ENCODE results near the gene DHRS4L2.
A peak's percentile ranks its signal among the peaks of the same experiment; 100 is the strongest.
"Not testable (repeated sequence)": the region's sequence is repeated elsewhere in the genome, so short reads cannot be mapped to it uniquely, and the experiment has no call there.

The DHRS4L2 gene

GRCh38 chr14:24042746-24043145, 54.0 kb downstream of the DHRS4L2 start:
- Histone ChIP-seq H3K4me1 (ENCODE audit: control insufficient read depth, insufficient read depth, low read length, poor library complexity, severe bottlenecking) (no peaks in the 10 kb centered on the region), H3K9me3 (ENCODE audit: control insufficient read depth, low read length) (no peaks in the 10 kb centered on the region), H3K4me3 (ENCODE audit: extremely low read depth, insufficient read depth, low read length, poor library complexity, severe bottlenecking) (no peak overlapping the region), H3K27ac (ENCODE audit: low read depth, low read length, severe bottlenecking) (no peak overlapping the region), H3K36me3 (ENCODE audit: control insufficient read depth, insufficient read depth, low read length) (no peaks in the 10 kb centered on the region)
- 61 to 77% methylated on average over 4 to 5 of the region's 5 CpGs for WGBS, 2 experiments (ENCODE audit: insufficient coverage in 2 of 2)

- H3K9me3 ChIP-seq (ENCODE audit: control insufficient read depth, low read length), result not testable (repeated sequence)
Measured at GRCh38 chr14:24049002-24049401, 60.3 kb downstream of the DHRS4L2 start.

GRCh38 chr14:24050753-24051152, 62.0 kb downstream of the DHRS4L2 start:
- H3K4me3 ChIP-seq (ENCODE audit: extremely low read depth, insufficient read depth, low read length, poor library complexity, severe bottlenecking); H3K4me1 ChIP-seq (ENCODE audit: control insufficient read depth, insufficient read depth, low read length, poor library complexity, severe bottlenecking); H3K36me3 ChIP-seq (ENCODE audit: control insufficient read depth, insufficient read depth, low read length); H3K27ac ChIP-seq (ENCODE audit: low read depth, low read length, severe bottlenecking); H3K9me3 ChIP-seq (ENCODE audit: control insufficient read depth, low read length): not testable (repeated sequence)
- WGBS, 2 experiments (ENCODE audit: insufficient coverage in 2 of 2), result 86 to 100% methylated on average over 1 to 2 of the region's 8 CpGs

More at GRCh38 chr14:24049002-24049401, 60.3 kb downstream of the DHRS4L2 start:
- H3K4me1 ChIP-seq (ENCODE audit: control insufficient read depth, insufficient read depth, low read length, poor library complexity, severe bottlenecking); H3K4me3 ChIP-seq (ENCODE audit: extremely low read depth, insufficient read depth, low read length, poor library complexity, severe bottlenecking); H3K36me3 ChIP-seq (ENCODE audit: control insufficient read depth, insufficient read depth, low read length); H3K27ac ChIP-seq (ENCODE audit: low read depth, low read length, severe bottlenecking): not testable (repeated sequence)
- WGBS, 2 experiments (ENCODE audit: insufficient coverage in 2 of 2), result 100% methylated on average over 2 of the region's 2 CpGs; no CpG with 5 or more reads in 1 of the 2 experiments

GRCh38 chr14:24051176-24051788, 62.6 kb downstream of the DHRS4L2 start:
- no peaks in the 10 kb centered on the region for H3K36me3 ChIP-seq (ENCODE audit: control insufficient read depth, insufficient read depth, low read length)
- no peaks in the 10 kb centered on the region for H3K9me3 ChIP-seq (ENCODE audit: control insufficient read depth, low read length)
- peak overlapping the region; percentile 54 for H3K4me3 ChIP-seq (ENCODE audit: extremely low read depth, insufficient read depth, low read length, poor library complexity, severe bottlenecking)
- WGBS, 2 experiments (ENCODE audit: insufficient coverage in 2 of 2), result 20 to 21% methylated on average over 8 to 13 of the region's 20 CpGs
- no peak overlapping the region for H3K27ac ChIP-seq (ENCODE audit: low read depth, low read length, severe bottlenecking)
- no peaks in the 10 kb centered on the region for H3K4me1 ChIP-seq (ENCODE audit: control insufficient read depth, insufficient read depth, low read length, poor library complexity, severe bottlenecking)

GRCh38 chr14:24051789-24052655, 63.3 kb downstream of the DHRS4L2 start, which contains the start of gene CARMIL3:
CARMIL3 (plus strand) TSS chr14:24052009; CDS start chr14:24052154, 145 bp downstream.
- H3K9me3 ChIP-seq (ENCODE audit: control insufficient read depth, low read length), result no peaks in the 10 kb centered on the region
- no peaks in the 10 kb centered on the region for H3K36me3 ChIP-seq (ENCODE audit: control insufficient read depth, insufficient read depth, low read length)
- peak within 1 kb of the TSS; percentile 54 for H3K4me3 ChIP-seq (ENCODE audit: extremely low read depth, insufficient read depth, low read length, poor library complexity, severe bottlenecking)
- H3K27ac ChIP-seq (ENCODE audit: low read depth, low read length, severe bottlenecking), result no peak within 1 kb of the TSS
- 0% methylated on average over 78 to 85 of the region's 92 CpGs for WGBS, 2 experiments (ENCODE audit: insufficient coverage in 2 of 2)
- H3K4me1 ChIP-seq (ENCODE audit: control insufficient read depth, insufficient read depth, low read length, poor library complexity, severe bottlenecking), result no peaks in the 10 kb centered on the region

- H3K4me1 ChIP-seq (ENCODE audit: control insufficient read depth, insufficient read depth, low read length, poor library complexity, severe bottlenecking), result no peaks in the 10 kb centered on the region
- H3K36me3 ChIP-seq (ENCODE audit: control insufficient read depth, insufficient read depth, low read length), result no peaks in the 10 kb centered on the region
- H3K9me3 ChIP-seq (ENCODE audit: control insufficient read depth, low read length), result no peaks in the 10 kb centered on the region
- H3K4me3 ChIP-seq (ENCODE audit: extremely low read depth, insufficient read depth, low read length, poor library complexity, severe bottlenecking), result peak overlapping the region; percentile 54
- no peak overlapping the region for H3K27ac ChIP-seq (ENCODE audit: low read depth, low read length, severe bottlenecking)
- WGBS, 2 experiments (ENCODE audit: insufficient coverage in 2 of 2), result 66 to 79% methylated on average over 8 to 14 of the region's 20 CpGs
Measured at GRCh38 chr14:24052656-24053547, 64.2 kb downstream of the DHRS4L2 start.

GRCh38 chr14:24053548-24054323, 65.0 kb downstream of the DHRS4L2 start:
- 87 to 89% methylated on average over 8 of the region's 10 CpGs for WGBS, 2 experiments (ENCODE audit: insufficient coverage in 2 of 2)
- no peaks in the 10 kb centered on the region for H3K9me3 ChIP-seq (ENCODE audit: control insufficient read depth, low read length)
- H3K4me3 ChIP-seq (ENCODE audit: extremely low read depth, insufficient read depth, low read length, poor library complexity, severe bottlenecking), result no peak overlapping the region
- H3K27ac ChIP-seq (ENCODE audit: low read depth, low read length, severe bottlenecking), result no peak overlapping the region
- H3K4me1 ChIP-seq (ENCODE audit: control insufficient read depth, insufficient read depth, low read length, poor library complexity, severe bottlenecking), result no peaks in the 10 kb centered on the region
- no peaks in the 10 kb centered on the region for H3K36me3 ChIP-seq (ENCODE audit: control insufficient read depth, insufficient read depth, low read length)

- H3K27ac ChIP-seq (ENCODE audit: low read depth, low read length, severe bottlenecking), result no peak overlapping the region
- no peaks in the 10 kb centered on the region for H3K9me3 ChIP-seq (ENCODE audit: control insufficient read depth, low read length)
- no peaks in the 10 kb centered on the region for H3K4me1 ChIP-seq (ENCODE audit: control insufficient read depth, insufficient read depth, low read length, poor library complexity, severe bottlenecking)
- WGBS, 2 experiments (ENCODE audit: insufficient coverage in 2 of 2), result 84 to 85% methylated on average over 6 of the region's 6 CpGs
- no peak overlapping the region for H3K4me3 ChIP-seq (ENCODE audit: extremely low read depth, insufficient read depth, low read length, poor library complexity, severe bottlenecking)
- H3K36me3 ChIP-seq (ENCODE audit: control insufficient read depth, insufficient read depth, low read length), result no peaks in the 10 kb centered on the region
Measured at GRCh38 chr14:24054324-24054641, 65.6 kb downstream of the DHRS4L2 start.

GRCh38 chr14:24054646-24055045, 65.9 kb downstream of the DHRS4L2 start:
- 96 to 100% methylated on average over 1 to 6 of the region's 9 CpGs for WGBS, 2 experiments (ENCODE audit: insufficient coverage in 2 of 2)
- Histone ChIP-seq H3K4me1 (ENCODE audit: control insufficient read depth, insufficient read depth, low read length, poor library complexity, severe bottlenecking) (no peaks in the 10 kb centered on the region), H3K4me3 (ENCODE audit: extremely low read depth, insufficient read depth, low read length, poor library complexity, severe bottlenecking) (no peak overlapping the region), H3K27ac (ENCODE audit: low read depth, low read length, severe bottlenecking) (no peak overlapping the region), H3K9me3 (ENCODE audit: control insufficient read depth, low read length) (no peaks in the 10 kb centered on the region), H3K36me3 (ENCODE audit: control insufficient read depth, insufficient read depth, low read length) (no peaks in the 10 kb centered on the region)

All from mesodermal cell (in vitro differentiated cells).